Endothelial cell of umbilical vein (primary cell): ENCODE measurements around the gene LSM14A. TPM values are rescaled to one million over a fixed set of nuclear protein-coding genes. Genes with fewer than 3 reads are reported as not detected.

Source experiments
- BruUV-seq: library from RNA; stranded (reverse); fragments of 400-500 nt; replicated peaks from 2 replicates; lab custom pipeline; 2021; lab: Mats Ljungman, UMichigan
- CTCF ChIA-PET: fragments of 300-600, 350-600 bp; sonication (Branson Sonifier 250); formaldehyde crosslinking; loops from one replicate; lab custom pipeline; 2021; ENCODE audit warnings: antibody characterized with exemption, inconsistent platforms; lab: Charles Lee
- POLR2A ChIA-PET: fragments of 300-600, 350-600 bp; sonication (Branson Sonifier 250); formaldehyde crosslinking; loops from one replicate; lab custom pipeline; 2021; ENCODE audit warnings: antibody characterized with exemption, inconsistent platforms; lab: Charles Lee
- DNase-seq: peaks from one replicate; pipeline ENCODE4 v3.0.0-alpha.2; 2011; ENCODE audit warnings: low read depth, low spot score
- FAIRE-seq: peaks from 2 replicates; lab custom pipeline; 2011; peaks lifted over from hg19 to GRCh38; lab: Jason Lieb, UNC
- H2AFZ ChIP-seq: 2 replicates; pipeline ENCODE4 v1.6.0; 2012; ENCODE audit warnings: low read depth, low read length, control low read depth, inconsistent platforms
- H3K27ac ChIP-seq: 2 replicates; pipeline ENCODE4 v1.5.1; 2011; ENCODE audit warnings: low read depth, mild to moderate bottlenecking, control low read depth, low read length, moderate library complexity; ENCODE audit not compliant: insufficient read depth
- H3K27me3 ChIP-seq, 2 experiments: 2 replicates each; pipeline versions ENCODE4 v1.6.0 to v1.6.1; 2011; ENCODE audit warnings: low read length in 2 of 2, mixed read lengths in 1 of 2; ENCODE audit not compliant: control insufficient read depth in 2 of 2, insufficient read depth in 2 of 2
- H3K36me3 ChIP-seq, 2 experiments: 2 replicates in 1 of 2; 3 replicates in 1 of 2; pipeline ENCODE4 v1.5.1; 2011; ENCODE audit warnings: low read length in 2 of 2, mild to moderate bottlenecking in 1 of 2, moderate library complexity in 1 of 2; ENCODE audit not compliant: control insufficient read depth in 2 of 2, insufficient read depth in 2 of 2; ENCODE audit errors: extremely low read depth in 1 of 2
- H3K4me1 ChIP-seq: 3 replicates; pipeline ENCODE4 v1.5.1; 2011; ENCODE audit warnings: mild to moderate bottlenecking, low read length; ENCODE audit not compliant: control insufficient read depth, insufficient read depth; ENCODE audit errors: extremely low read depth
- H3K4me2 ChIP-seq: 2 replicates; pipeline ENCODE4 v1.6.1; 2011; ENCODE audit warnings: low read length, control low read depth, mixed read lengths; ENCODE audit not compliant: insufficient read depth
- H3K4me3 ChIP-seq, 3 experiments: fragments of 200-600 bp in 1 of 3; sonication (generic), shearing (Covaris generic) in 1 of 3; replicated peaks in 1 of 3; 2 replicates each; pipeline ENCODE4 v1.5.1; 2011 to 2016; ENCODE audit warnings: control low read depth in 3 of 3, low read length in 3 of 3, mild to moderate bottlenecking in 2 of 3, inconsistent platforms in 1 of 3, low read depth in 1 of 3, moderate library complexity in 1 of 3; ENCODE audit not compliant: insufficient read depth in 1 of 3
- H3K79me2 ChIP-seq: 2 replicates; pipeline ENCODE4 v1.6.0; 2012; ENCODE audit warnings: low read length, inconsistent platforms; ENCODE audit not compliant: control insufficient read depth, insufficient read depth
- H3K9ac ChIP-seq: replicated peaks from 2 replicates; pipeline ENCODE3; 2011; ENCODE audit warnings: low read length, control low read depth; ENCODE audit not compliant: insufficient read depth; ENCODE audit errors: extremely low read depth
- H3K9me1 ChIP-seq: replicated peaks from 3 replicates; pipeline ENCODE4 v1.6.0; 2011; ENCODE audit warnings: mild to moderate bottlenecking, low read length; ENCODE audit not compliant: control insufficient read depth, insufficient read depth; ENCODE audit errors: extremely low read depth
- H3K9me3 ChIP-seq: replicated peaks from 2 replicates; pipeline ENCODE4 v1.5.1; 2012; ENCODE audit warnings: low read length, inconsistent platforms; ENCODE audit not compliant: control insufficient read depth, insufficient read depth
- H4K20me1 ChIP-seq: replicated peaks from 2 replicates; pipeline ENCODE3; 2011; ENCODE audit warnings: mild to moderate bottlenecking, low read length; ENCODE audit not compliant: control insufficient read depth, insufficient read depth; ENCODE audit errors: extremely low read depth
- CTCF ChIP-seq, 2 donors: IDR thresholded peaks; 1 replicate in 1 of 2; 2 replicates in 1 of 2; pipeline ENCODE4 v1.5.1; 2011; ENCODE audit warnings: low read length in 2 of 2, mild to moderate bottlenecking in 2 of 2, moderate library complexity in 2 of 2, control low read depth in 1 of 2, inconsistent platforms in 1 of 2, low read depth in 1 of 2; ENCODE audit not compliant: insufficient read depth in 1 of 2; ENCODE audit errors: extremely low read depth in 1 of 2
- EZH2 ChIP-seq: IDR thresholded peaks from 2 replicates; pipeline ENCODE4 v1.6.1; 2012; ENCODE audit warnings: borderline replicate concordance, low read depth, mild to moderate bottlenecking, moderate library complexity, low read length, inconsistent platforms; ENCODE audit not compliant: severe bottlenecking
- FOS ChIP-seq: IDR thresholded peaks from 2 replicates; pipeline ENCODE4 v1.6.1; 2011; ENCODE audit warnings: mild to moderate bottlenecking, low read length, moderate library complexity, borderline replicate concordance; ENCODE audit not compliant: insufficient read depth
- GATA2 ChIP-seq: IDR thresholded peaks from 2 replicates; pipeline ENCODE4 v1.7.0; 2011; ENCODE audit warnings: low read depth, mild to moderate bottlenecking, moderate library complexity, mixed read lengths, low read length; ENCODE audit not compliant: insufficient read length, insufficient read depth
- JUN ChIP-seq: IDR thresholded peaks from 2 replicates; pipeline ENCODE4 v1.6.1; 2011; ENCODE audit warnings: borderline replicate concordance, low read depth; ENCODE audit not compliant: insufficient read length, insufficient read depth
- MAX ChIP-seq: IDR thresholded peaks from 2 replicates; pipeline ENCODE4 v1.6.1; 2011; ENCODE audit not compliant: insufficient read depth, insufficient read length
- MYC ChIP-seq: IDR thresholded peaks from one replicate; pipeline ENCODE4 v1.6.1; 2011; ENCODE audit warnings: mild to moderate bottlenecking, low read depth, low read length
- POLR2A ChIP-seq: IDR thresholded peaks from 2 replicates; pipeline ENCODE4 v1.6.1; 2012; ENCODE audit warnings: low read depth, mild to moderate bottlenecking, control low read depth, low read length
- dilution Hi-C: fragments of 300-500 bp; cut with MboI; formaldehyde crosslinking; loops from one replicate; pipeline ENCODE4 v1.15.0; 2019; ENCODE audit warnings: low sequenced_read_pairs; ENCODE audit not compliant: extremely low pct_ligation_motif_present
- intact Hi-C: fragments of 100-400 bp; cut with micrococcal nuclease; formaldehyde crosslinking; loops from one replicate; pipeline ENCODE4 v1.10.0; 2022
- polyA plus RNA-seq, 4 experiments: library from polyadenylated mRNA; depleted of rRNA in 3 of 4; stranded (reverse) in 3 of 4; unstranded in 1 of 4; fragments of >200 nt; gene quantifications; 2 replicates each; pipeline versions ENCODE4 v1.2.1 to v1.2.3, GENCODE V29; 2011 to 2012; ENCODE audit warnings: missing spikeins in 1 of 4
- total RNA-seq: library from RNA; stranded (reverse); gene quantifications from 2 replicates; pipeline ENCODE4 v1.2.3, GENCODE V29; 2021

LSM14A gene
- total and polyA plus RNA-seq, 2 donors (not counting 3 experiments of a cell fraction or from before 2014, with no cell fraction given), result 96.7 to 122 TPM

DNA sequence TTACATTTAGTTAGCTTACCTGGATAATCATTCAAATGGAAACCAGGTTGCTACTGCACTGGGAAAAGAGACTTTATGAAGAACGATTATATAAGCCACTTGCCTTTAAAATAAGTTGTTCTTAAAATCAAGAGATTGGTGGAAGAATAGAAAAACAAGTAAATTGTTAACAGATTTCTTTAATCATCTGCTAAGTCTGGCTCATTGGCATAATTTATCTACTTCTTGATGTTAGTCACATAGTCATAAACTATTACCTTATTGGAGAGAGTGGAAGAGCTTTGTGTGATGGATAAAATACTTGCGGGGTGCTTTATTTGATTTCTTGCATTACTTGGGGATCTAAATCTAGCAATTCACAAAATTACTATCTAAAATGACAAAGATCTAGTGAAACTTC lies 6.8 kb downstream of the LSM14A start:
- dilution Hi-C loops (no loop called here), intact Hi-C loops (no loop called here)
- Histone ChIP-seq H3K9me3 (no peaks in the 10 kb centered on the region), H3K9me1 (peaks cover 4% of the 10 kb centered on the region), H3K36me3 (peaks cover 2% of the 10 kb centered on the region in 2 experiments), H3K9ac (no peak overlapping the region), H3K4me2 (peak overlapping the region; percentile 32), H3K4me3 (no peak overlapping the region), H3K79me2 (peaks cover 99% of the 10 kb centered on the region), H3K4me1 (peaks cover 46% of the 10 kb centered on the region), H3K27me3 (no peaks in the 10 kb centered on the region), H2AFZ (no peak overlapping the region), H4K20me1 (peaks cover 31% of the 10 kb centered on the region), H3K27ac (no peak overlapping the region)
- FAIRE-seq, result no peak
- ChIA-PET POLR2A (no interaction called here), CTCF (interaction anchor here (1.4 kb wide), 1 partner anchor 83 kb away, joined by 4 read pairs; no protein-coding TSS in a partner anchor)
- BruUV-seq, result no TSS peak
- no peak for TF ChIP-seq MYC
- TF ChIP-seq MAX, result no peak
- no peak for TF ChIP-seq JUN
- no peak for TF ChIP-seq EZH2
- no peak for TF ChIP-seq CTCF (IDR thresholded peaks at IDR 0.05; ENCODE audit: extremely low read depth in 1 of 2, insufficient read depth in 1 of 2, low read depth in 1 of 2, low read length in 2 of 2)
- no peak for TF ChIP-seq POLR2A
- TF ChIP-seq GATA2, result no peak
- no peak for TF ChIP-seq FOS
- no peak for DNase-seq
